ENCODE measurements around the gene ISLR2. TPM values are rescaled to one million over a fixed set of nuclear protein-coding genes. Genes with fewer than 3 reads are reported as not detected.

The ISLR2 gene
- total RNA-seq, 2 donors from 2014 or later: not detected

DNA sequence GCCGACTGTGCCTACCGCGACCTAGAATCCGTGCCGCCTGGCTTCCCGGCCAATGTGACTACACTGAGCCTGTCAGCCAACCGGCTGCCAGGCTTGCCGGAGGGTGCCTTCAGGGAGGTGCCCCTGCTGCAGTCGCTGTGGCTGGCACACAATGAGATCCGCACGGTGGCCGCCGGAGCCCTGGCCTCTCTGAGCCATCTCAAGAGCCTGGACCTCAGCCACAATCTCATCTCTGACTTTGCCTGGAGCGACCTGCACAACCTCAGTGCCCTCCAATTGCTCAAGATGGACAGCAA, 44.5 kb downstream of the ISLR2 start:
- peaks cover 33 to 75% of the 10 kb centered on the region in 2 donors for H3K4me1 ChIP-seq (ENCODE audit: control insufficient read depth in 1 of 2, low read depth in 2 of 2)
- no peaks in the 10 kb centered on the region for H3K36me3 ChIP-seq
- DNase-seq (ENCODE audit: low spot score): no peak
- peak overlapping the region; percentile 52 for H3K4me3 ChIP-seq
- no peaks in the 10 kb centered on the region for H3K9me3 ChIP-seq
- H3K27me3 ChIP-seq (replicated peaks; ENCODE audit: insufficient read depth): no peaks in the 10 kb centered on the region
- H3K27ac ChIP-seq: peak overlapping the region; percentile 57 to 67
- TF ChIP-seq, protein P1, sequence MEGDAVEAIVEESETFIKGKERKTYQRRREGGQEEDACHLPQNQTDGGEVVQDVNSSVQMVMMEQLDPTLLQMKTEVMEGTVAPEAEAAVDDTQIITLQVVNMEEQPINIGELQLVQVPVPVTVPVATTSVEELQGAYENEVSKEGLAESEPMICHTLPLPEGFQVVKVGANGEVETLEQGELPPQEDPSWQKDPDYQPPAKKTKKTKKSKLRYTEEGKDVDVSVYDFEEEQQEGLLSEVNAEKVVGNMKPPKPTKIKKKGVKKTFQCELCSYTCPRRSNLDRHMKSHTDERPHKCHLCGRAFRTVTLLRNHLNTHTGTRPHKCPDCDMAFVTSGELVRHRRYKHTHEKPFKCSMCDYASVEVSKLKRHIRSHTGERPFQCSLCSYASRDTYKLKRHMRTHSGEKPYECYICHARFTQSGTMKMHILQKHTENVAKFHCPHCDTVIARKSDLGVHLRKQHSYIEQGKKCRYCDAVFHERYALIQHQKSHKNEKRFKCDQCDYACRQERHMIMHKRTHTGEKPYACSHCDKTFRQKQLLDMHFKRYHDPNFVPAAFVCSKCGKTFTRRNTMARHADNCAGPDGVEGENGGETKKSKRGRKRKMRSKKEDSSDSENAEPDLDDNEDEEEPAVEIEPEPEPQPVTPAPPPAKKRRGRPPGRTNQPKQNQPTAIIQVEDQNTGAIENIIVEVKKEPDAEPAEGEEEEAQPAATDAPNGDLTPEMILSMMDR (IDR thresholded peaks at IDR 0.05): no peak
- ATAC-seq (ENCODE audit: insufficient number of reproducible peaks, low FRiP score, low read depth): no peak

DNA sequence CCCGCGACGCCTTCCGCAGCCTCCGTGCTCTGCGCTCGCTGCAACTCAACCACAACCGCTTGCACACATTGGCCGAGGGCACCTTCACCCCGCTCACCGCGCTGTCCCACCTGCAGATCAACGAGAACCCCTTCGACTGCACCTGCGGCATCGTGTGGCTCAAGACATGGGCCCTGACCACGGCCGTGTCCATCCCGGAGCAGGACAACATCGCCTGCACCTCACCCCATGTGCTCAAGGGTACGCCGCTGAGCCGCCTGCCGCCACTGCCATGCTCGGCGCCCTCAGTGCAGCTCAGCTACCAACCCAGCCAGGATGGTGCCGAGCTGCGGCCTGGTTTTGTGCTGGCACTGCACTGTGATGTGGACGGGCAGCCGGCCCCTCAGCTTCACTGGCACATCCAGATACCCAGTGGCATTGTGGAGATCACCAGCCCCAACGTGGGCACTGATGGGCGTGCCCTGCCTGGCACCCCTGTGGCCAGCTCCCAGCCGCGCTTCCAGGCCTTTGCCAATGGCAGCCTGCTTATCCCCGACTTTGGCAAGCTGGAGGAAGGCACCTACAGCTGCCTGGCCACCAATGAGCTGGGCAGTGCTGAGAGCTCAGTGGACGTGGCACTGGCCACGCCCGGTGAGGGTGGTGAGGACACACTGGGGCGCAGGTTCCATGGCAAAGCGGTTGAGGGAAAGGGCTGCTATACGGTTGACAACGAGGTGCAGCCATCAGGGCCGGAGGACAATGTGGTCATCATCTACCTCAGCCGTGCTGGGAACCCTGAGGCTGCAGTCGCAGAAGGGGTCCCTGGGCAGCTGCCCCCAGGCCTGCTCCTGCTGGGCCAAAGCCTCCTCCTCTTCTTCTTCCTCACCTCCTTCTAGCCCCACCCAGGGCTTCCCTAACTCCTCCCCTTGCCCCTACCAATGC, 45.1 kb downstream of the ISLR2 start:
- Histone ChIP-seq H3K27me3 (replicated peaks; ENCODE audit: insufficient read depth) (no peaks in the 10 kb centered on the region), H3K9me3 (no peaks in the 10 kb centered on the region), H3K4me3 (no peak overlapping the region), H3K36me3 (no peaks in the 10 kb centered on the region), H3K27ac (no peak overlapping the region), H3K4me1 (ENCODE audit: control insufficient read depth in 1 of 2, low read depth in 2 of 2) (peaks cover 38 to 81% of the 10 kb centered on the region in 2 donors)
- TF ChIP-seq, protein P1 (IDR thresholded peaks at IDR 0.05): no peak
- ATAC-seq (ENCODE audit: insufficient number of reproducible peaks, low FRiP score, low read depth): no peak
- DNase-seq (ENCODE audit: low spot score): no peak

DNA sequence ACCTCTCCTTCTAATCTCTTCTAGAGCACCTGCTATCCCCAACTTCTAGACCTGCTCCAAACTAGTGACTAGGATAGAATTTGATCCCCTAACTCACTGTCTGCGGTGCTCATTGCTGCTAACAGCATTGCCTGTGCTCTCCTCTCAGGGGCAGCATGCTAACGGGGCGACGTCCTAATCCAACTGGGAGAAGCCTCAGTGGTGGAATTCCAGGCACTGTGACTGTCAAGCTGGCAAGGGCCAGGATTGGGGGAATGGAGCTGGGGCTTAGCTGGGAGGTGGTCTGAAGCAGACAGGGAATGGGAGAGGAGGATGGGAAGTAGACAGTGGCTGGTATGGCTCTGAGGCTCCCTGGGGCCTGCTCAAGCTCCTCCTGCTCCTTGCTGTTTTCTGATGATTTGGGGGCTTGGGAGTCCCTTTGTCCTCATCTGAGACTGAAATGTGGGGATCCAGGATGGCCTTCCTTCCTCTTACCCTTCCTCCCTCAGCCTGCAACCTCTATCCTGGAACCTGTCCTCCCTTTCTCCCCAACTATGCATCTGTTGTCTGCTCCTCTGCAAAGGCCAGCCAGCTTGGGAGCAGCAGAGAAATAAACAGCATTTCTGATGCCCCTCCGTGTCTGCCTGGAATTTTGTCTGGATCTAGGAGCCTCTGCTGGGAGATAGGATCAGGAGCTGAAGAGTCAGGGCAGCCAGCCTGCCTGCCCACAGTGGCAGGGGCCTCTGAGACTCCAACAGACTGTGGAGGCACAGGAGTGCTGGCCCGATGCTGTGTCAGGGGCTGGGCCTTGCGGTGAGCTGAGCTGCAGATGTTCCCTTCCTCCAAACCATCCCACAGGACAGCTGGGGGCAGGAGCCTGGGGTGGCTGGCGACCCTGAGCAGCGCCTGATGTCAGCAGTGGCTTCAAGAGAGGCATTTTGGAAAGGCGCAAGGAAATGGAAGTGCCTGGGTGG, 46.2 kb downstream of the ISLR2 start:
- H3K27ac ChIP-seq: peak overlapping the region in 1 of 2 donors; percentile 87
- H3K36me3 ChIP-seq: no peaks in the 10 kb centered on the region
- H3K4me3 ChIP-seq: no peak overlapping the region
- DNase-seq (ENCODE audit: low spot score) (no peak), ATAC-seq (ENCODE audit: insufficient number of reproducible peaks, low FRiP score, low read depth) (no peak)
- TF ChIP-seq, protein P1 (IDR thresholded peaks at IDR 0.05): no peak
- H3K9me3 ChIP-seq: no peaks in the 10 kb centered on the region
- peaks cover 39 to 84% of the 10 kb centered on the region in 2 donors for H3K4me1 ChIP-seq (ENCODE audit: control insufficient read depth in 1 of 2, low read depth in 2 of 2)
- no peaks in the 10 kb centered on the region for H3K27me3 ChIP-seq (replicated peaks; ENCODE audit: insufficient read depth)

DNA sequence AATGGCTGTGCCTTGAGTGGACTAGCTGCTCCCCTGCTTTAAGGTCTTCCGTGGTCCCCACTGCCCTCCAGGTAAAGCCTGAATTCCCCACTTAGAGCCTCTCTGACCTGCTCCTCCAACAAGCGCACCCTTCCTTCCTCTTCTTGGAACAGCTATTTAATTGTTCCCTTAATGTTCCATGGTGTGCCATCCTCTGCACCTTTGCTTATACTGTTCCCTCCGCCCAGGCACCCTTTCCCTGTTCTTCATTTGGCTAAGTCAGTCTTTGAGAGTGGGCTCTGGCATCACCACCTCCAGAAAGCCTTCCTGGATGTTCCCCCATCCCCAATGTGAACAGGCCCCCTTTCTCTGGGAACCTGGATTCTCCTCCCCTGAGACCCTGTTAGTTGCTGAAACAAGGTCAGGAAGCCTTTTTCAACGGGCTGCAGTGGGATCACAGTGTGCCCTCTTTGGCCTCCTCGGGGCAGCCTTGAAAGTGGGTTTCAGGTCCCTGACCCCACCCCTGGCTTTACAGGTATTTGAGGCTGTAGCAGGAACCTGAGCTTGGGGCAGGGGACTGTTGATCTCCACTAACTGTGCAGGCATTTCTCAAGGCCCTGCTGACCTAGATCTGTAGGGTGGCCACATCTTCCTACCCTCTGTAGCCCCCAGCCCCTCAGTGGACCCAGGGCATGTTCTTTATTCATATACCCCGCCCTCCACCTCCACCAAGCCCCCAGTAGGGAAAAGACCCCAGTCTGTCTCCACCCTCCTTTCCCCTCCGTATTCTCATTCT, 48.1 kb downstream of the ISLR2 start:
- Histone ChIP-seq H3K27me3 (replicated peaks; ENCODE audit: insufficient read depth) (no peaks in the 10 kb centered on the region), H3K4me3 (no peak overlapping the region), H3K36me3 (no peaks in the 10 kb centered on the region), H3K9me3 (no peaks in the 10 kb centered on the region), H3K4me1 (ENCODE audit: control insufficient read depth in 1 of 2, low read depth in 2 of 2) (peaks cover 35 to 70% of the 10 kb centered on the region in 2 donors), H3K27ac (peak overlapping the region; percentile 68 to 87)
- TF ChIP-seq, protein P1 (IDR thresholded peaks at IDR 0.05): no peak
- ATAC-seq (ENCODE audit: insufficient number of reproducible peaks, low FRiP score, low read depth) (no peak), DNase-seq (ENCODE audit: low spot score) (no peak)
